CD4-positive, alpha-beta T cell treated with Interleukin-21 for 1 hour (primary cell): ENCODE results near the gene RALGPS1.

ENCODE experiments used
- DNase-seq: peaks from one replicate; pipeline ENCODE4 v3.0.0-alpha.2; 2020

The RALGPS1 gene

DNA sequence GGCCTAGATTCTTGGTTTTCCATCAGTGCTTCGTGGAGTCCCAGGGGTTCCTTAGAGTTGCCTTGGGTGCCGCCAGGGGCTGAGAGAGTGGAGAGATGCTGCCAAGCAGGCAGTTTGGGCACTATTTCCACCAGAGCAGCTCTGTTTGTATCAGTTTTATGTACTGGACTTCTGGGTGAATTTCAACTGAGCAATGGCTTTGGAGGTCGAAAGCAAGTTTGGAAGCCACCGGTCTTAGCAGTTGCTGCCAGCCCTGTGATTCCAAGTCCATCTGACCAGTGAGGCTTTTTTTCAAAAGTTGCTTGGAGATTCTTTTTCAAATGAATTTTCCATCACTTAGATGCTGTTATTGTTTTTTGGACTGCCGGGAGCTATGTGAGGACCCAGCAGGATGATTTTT, 139.4 kb downstream of the RALGPS1 start:
- no peak for DNase-seq

DNA sequence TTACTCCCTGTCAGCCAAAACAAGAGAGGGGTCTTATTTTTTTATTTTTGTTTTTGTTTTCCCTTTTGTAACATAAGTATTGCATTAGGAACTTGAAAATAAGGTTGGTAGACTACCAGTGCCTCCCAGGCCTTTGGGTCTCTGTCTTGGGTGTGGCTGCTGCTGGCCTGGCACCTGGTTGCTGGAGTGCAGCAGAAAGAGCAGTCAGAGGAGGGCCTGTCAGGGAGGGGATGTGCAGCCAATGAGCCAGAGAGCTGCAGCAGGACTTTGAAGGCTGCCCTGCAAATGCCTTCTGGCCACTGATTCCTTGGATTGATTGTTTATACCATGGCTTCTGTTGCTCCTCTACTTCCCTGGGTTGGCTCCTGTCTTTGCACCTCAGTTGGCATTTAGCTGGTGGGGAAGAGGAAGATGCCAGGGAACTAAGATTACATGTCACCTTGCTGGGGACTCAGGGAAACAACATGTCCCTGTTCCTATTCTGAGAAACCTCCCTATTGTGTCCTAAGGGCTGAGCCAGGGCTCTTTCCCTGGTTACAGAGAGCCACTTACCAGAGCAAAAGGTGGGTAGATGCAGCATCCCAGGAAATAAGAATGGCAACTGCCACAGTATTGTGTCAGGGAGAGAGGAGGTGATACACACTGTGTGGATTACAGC, 141.3 kb downstream of the RALGPS1 start:
- no peak for DNase-seq

DNA sequence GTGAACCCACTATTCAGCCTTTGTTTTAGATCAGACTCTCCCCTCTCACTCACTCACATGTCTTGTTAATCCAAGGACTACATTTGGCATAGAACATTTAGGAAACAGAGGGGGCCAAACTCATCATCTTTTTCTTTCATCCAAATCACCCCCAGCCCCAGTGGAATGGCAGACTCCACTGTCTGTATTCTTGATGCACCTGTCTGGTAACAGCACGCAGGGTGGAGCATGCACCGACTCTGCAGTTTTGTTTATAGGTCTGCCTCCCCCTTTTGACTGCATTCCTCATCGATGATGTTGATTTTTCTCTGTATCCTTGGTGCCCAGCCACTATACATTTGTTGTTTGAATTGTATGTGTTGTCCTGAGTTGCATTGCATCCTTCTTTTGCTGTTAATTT, 141.9 kb downstream of the RALGPS1 start:
- DNase-seq = no peak

DNA sequence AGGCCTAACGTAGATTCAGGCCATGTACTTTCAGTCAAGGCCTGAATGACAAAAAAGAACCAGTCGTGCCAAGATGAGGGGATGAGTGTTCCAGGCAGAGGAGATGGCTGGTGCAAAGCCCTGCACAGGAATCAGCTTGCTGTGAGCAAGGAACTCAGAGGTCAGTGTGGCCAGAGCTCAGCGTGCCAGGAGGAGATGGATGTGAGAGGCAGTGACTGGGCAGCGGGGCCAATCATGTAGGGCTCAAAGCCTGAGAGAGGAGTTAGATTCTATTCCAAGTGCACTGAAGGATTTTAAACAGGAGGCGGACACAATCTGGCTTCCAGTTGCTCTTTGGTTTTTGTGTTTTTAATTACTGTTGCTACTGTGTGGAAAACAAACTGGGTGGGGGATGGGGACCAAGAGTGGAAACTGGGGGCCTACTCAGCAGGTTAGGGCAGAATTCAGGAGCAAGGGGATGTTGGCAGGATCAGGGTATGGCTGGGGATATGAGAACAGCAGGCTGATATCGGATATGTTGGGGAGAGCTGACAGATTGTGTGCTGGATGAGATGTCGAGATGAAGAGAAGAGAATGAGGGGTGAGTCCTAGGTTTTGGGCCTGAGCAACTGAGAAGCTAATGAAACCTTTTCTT, 143.5 kb downstream of the RALGPS1 start:
- DNase-seq = no peak

DNA sequence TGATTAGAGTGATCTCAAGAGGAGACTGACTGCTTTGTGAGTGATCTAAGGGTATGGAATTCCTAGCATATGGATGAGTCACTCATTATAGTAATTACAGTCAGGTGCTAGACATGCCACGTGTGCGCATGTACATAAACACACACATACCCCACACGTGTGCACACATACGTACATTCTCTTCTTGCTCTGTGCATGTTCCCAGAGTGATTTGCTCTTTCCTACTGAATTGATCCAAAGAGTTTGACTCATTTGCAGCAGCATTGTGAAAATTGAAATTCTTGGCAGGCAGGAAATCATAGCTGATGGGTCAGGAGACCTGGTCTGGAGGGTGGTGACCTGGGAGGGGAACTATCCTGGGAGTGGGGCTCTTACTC, 144.1 kb downstream of the RALGPS1 start:
- DNase-seq = no peak

DNA sequence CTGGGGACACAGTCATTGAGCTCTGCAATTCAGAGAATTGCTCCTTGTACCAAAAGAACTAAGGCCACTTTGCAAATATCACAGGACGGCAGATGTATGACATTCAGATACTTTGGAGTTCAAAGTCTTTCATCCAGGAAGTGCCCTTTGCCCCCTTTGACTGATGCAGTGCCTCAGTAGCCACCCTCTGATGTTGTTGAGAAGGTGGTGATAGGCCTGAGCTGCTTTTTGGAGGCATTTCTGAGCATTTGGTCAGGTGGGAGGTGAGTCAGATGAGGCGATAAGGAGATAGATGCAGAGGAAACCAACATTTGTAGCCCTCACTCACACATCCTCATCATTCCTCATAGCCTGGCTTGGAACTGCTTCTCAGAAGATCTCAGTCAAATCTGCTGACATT, 144.4 kb downstream of the RALGPS1 start:
- DNase-seq = no peak

DNA sequence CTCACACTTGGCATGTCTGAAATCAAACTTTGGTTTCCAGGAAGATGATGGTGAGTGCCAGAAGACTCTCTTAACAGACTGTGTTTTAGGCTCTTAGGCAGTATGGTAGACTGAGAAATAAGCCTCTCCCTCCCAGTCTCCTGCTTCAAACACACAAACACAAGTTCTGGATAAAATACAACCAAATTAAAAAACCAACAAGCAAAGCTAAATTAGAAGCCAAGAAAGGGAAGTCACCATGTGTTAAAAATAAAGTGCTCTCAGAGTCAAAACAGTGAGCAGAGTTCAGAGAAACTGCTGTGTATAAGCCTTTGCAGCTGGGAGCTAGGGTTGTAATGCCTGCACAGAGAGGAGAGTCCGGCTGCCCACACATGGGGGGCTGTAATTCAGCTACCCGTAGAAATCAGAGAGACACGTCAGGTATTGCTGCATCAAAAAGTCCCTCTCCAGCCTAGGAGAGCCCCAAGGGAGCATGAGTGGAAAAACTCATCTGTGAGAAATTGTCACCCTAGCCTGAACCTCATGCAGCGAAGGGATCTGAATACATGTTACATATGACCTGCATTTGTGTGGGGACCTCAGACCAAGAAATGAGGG, 145.3 kb downstream of the RALGPS1 start:
- no peak for DNase-seq

DNA sequence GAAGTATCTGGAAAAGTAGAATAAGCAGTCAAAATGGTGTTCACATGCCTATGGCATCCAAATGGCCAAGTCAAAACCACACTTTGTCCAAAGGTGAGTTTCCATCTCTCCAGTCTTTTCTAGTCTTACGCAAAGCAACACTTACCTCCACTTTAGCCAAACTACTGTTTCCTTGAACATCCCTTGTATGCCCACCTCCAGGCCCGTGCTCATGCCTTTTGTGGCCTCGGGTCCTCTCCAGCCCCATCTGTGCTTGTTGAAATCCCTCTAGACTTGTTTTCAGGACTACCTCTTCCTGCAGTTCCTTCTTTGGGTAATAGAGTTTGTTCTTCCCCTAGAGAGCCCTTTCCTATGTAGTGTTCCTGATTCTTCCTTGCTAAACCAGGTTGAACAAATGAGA, 146.8 kb downstream of the RALGPS1 start:
- DNase-seq = no peak

DNA sequence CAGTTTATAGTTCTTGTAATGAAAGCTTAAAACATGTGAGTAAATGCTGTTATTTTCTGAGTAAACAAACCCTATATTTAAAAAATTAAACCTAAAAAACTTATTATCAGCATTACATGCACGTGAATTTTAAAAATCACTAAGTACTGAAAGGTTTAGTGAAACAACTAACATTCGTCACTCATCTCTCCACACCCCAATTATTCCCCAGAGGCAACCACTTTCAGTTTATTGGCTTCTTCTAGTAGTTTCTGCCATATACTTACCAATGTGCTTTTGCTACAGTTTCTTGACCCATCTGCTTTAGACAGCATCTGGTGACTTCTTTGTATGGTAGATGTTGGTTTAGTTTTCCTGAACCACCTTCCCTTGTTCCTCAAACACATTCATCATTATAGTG, 149.8 kb downstream of the RALGPS1 start:
- DNase-seq = no peak

DNA sequence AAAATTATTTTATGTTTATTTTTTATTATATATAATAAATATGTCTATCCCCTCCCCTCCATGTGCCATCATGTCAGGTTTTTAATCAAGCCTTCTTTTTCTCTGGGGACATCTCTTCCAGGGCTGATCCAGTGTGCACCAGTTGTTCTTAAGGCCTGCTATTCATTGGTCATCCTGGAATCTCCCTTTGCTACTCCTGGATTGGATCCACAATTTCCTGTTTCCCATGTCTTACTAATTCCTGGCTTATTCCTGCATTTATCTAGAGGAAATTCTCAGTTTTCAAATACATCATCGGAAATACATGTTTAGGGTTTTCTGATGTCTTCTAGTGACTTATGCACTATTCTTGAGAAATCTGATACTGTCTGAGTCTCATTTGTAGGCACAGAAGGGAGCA, 151.0 kb downstream of the RALGPS1 start:
- DNase-seq = no peak

DNA sequence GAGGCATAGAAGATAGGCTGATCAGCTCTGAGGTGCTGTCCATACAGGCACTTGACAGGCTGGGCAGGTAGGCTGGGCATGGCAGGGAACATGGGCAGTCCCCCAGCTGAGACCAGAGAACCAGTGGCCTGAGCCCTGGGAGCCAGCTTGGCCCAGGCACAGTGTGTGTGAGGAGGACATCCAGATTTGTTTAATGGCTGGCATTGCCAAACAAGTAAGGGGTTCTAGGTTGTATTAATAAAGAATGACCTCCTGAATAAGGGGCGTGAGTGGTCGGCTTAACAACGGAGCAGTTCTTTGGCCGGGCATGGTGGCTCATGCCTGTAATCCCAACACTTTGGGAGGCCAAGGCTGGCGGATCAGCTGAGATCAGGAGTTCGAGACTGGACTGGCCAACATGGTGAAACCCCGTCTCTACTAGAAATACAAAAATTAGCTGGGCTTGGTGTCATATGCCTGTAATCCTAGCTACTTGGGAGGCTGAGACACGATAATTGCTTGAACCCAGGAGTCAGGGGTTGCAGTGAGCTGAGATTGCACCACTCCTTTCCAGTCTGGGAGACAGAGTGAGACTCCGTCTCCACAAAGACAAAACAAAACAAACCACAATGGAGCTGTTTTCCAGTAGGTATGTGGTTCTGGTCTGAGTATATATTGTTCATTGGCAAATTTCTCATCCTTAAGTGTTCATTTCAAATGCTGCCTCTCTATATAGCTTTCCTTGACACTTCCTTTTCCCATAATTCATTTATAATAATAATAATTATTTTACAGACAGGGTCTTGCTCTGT, 151.7 kb downstream of the RALGPS1 start:
- DNase-seq = no peak

DNA sequence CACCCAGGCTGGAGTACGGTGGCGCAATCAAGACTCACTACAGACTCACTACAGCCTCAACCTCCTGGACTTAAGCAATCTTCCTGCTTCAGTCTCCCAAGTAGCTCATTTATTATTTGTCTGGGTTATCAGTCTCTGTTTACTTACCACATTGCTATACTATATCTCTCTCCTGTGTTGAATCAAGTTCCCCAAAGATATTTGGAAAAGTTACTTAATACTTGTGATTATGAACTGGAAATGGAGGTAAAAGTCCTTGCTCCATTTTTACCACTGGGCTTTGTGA, 152.2 kb downstream of the RALGPS1 start:
- DNase-seq = no peak

DNA sequence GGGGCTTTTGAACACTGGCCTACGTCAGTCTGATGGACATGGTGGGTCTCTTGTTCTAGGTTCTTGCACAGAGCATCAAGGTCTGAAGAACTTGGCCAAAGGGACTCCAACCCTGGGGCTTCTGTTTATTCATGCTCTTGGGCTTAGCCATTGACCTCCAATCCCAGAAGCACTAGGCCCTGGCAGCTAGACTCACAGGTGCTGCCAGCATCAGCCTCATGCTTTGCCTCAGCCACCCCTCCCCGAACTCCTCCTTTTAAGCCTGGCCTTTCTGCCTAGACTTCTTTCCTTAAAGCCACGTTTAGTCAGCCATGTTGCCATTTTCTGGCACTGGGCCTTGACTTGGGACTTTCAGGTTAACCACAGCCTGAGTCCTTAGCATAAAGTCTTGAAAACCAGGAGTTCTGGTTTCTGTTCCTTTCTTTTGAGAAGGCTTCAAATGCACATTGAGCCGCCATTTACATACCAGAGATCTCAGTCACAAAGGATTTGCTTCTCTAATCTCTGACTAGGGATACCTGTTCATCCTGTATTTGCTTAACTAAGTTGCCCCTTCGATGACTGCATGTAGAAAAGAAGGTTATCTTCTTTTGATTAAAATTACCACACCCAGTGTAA, 153.1 kb downstream of the RALGPS1 start:
- no peak for DNase-seq

DNA sequence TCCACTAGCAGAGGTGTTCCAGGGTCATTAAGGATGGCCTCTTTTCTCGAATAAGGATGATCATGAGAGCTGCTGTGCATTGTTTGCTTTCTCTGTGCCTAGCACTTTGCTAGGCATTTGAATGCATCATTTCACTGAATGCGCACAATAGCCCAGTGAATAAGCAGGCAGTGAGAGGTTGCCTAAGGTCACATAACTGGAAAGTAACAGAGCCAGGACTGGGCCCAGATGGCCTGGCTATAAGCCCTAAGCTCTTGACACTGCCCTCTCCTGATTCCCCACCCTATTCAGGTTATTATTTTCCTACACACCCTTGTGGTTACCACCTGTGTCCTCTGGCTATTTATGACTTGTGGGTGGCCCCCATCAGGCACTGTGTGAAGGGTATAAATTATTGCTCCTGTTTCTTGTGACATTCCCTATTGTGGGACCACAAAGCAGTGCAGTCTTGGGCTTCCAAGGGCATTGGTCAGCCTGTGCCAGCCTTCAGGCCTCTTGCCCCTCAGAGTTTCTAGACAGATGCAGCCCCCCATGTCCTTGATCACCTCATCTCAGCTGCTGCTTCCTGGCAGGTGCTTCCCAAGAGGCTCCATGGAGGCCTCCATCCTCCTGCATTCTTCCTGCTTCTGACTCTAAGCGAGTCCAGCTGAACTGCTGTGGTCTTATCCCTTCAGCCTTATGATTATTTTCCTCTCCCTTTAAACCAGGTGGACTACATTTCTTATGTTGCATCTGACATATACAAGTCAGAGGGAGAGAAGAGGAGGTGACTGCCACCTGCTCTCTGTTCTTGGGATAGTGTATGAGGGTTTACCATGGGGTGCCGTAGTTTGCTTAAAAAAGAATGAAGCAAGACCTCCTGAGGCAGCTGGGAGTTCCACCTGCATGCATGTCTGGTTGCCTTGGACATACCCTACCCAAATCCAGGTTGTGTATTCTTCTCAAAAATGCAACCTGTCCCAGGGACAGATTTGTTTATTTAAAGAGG, 160.3 kb downstream of the RALGPS1 start:
- DNase-seq = no peak

DNA sequence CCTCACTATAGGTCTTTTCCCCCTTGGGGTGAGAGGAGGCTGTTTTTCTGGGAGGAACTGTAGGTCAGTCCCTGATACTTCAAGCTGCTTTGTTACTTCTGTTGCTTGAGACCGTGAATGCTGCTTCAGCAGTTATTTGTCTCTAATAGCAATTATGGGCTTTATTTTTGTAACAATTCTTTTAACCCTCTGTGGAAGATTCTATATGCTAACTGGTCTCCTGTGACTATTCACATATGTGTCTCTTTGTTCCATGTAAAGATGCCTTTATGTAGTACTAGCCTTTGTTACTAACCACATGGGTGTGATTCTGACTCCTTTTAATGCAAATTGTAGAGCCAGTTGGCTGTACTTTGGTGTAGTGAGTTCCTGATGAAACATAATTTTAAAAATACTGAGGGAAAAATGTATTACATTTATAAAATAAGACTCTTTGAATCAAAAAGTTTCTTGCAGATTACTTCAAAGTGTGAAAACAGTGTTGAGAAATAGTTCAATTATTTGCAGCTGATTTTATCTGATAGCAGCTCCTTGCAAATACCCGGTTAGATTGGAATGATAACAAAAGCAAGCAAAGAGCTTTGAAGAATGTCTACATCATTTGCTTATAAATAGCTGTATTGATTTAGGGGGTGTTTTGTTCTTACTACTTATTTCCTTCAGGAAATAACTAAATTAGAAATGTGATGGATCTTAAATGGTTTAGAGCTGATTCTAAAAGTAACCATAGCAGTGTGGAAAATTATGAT, 161.2 kb downstream of the RALGPS1 start:
- no peak for DNase-seq

DNA sequence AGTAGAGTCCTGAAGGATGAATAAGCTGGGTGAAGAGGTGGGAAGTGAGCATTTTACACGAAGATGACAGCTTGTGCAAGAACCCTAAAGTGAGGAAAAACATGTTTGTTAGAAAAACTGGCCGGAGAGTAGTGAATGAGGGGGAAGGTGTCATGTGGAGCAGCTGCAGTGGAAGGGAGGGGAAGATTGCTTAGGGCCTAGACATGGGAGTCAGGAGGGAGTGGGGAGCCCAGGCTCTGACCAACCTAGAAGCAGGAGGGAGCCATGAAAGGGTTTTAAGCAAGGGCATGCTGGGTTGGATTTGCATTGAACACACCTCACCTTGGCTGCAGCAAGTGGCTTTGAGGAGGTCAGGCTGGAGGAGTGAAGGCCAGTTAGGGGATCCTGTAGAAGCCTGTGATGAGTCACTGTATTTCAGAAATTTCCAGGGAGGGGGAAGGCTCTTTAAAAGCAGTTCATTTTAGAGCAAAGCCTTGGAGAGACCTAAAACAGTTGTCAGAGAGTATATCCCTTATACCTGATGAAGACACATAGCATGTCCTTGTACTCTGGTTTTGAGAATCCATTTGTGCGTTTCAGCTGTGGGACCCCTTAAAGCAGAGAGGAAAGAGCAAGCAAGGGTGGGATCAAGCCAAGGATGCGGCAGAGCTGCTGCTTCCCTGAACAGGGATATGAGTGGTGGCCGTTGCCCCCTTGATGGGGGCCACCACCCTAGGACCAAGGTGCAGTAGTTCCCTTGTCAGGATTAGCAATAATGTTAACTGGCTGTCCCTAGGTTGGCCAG, 162.5 kb downstream of the RALGPS1 start:
- no peak for DNase-seq

DNA sequence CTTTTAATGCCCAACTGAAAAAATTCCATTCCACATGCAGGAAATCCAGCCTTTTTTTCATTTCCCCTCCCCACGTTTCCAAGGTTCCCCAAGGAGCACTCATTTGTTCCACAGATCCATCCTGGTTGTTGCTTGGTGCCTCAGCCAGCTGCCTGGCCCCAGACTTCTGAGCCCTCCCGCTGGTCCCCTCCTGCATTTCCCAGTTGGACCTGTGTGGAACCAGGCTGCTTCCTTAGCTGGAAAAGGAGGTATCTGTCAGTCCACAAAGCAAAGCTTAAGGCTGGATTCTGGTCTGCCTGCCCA, 163.0 kb downstream of the RALGPS1 start:
- DNase-seq = no peak

DNA sequence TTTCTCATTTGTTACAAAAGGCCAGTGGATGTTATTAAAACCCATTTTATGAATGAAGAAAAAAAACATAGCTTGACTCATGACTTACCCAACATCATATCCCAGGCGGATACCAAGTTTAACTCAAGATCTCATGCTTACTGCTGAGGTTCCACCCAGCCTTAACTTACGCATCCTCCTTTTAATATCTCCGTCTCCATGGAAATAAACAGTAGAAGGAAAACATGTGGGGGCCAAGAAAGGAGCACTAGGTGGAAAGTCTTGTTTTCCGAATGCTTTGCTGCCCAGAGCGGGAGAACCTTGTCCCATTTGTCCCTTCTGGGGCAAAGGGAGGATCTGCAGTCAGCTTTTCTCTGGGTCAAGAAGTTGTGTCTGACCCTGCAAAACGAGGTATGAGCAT, 163.8 kb downstream of the RALGPS1 start:
- no peak for DNase-seq

DNA sequence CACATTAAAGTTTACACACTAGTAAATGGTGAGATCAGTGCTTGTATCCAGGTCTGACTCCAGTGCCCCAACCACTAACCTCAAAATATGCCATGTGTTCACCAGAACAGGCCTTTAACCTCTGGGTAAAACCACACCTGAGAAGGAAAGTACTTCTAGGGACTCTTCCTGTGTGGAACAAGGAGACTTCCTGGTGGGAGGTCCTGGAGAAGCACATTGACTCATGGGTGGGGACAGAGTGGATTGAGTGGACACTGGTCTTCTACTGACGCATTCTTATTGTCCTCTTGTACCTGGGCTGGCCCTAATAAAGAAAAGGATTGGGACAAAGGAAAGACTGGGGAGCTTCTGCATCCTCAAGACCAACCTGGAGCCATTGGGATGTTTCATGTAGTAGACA, 164.4 kb downstream of the RALGPS1 start:
- DNase-seq = no peak

DNA sequence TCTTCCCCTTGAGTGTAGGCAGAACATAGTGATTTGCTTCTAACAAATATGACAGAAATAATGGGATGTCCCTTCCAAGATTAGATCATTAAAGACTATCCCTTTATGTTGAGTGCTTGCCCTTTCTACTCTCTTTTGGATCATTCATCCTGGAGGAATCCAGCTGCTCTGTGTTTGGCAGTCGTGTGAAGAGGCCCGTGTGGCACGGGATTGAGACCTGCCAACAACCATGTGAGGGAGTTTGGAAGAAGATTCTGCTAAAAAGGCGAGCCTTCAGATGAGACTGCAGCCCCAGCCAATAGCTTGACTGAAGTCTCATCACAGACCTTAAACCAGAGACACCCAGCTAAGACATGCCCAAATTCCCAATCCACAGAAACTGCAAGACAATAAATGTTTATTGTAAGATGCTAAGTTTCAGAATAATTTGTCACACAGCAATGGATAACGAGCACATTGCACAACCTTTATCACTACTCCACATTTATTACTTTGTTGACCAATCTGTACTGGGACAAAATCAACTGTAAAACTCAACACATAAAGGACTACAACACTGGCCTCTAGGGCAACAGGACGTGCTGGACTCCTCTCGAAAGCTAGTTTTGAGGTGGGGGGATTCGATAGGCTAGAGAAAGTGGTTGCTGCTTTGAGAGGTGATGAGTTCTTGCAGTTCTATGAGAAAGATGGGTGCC, 165.0 kb downstream of the RALGPS1 start:
- DNase-seq = no peak
